Activated CD8-positive, alpha-beta memory T cell treated with anti-CD3 and anti-CD28 coated beads, Interleukin-2, amount 10 ng/mL, durations not matched to agents 7 days and 5 days (primary cell): Measurements from ENCODE around the gene RAD54L. TPM values are rescaled to one million over a fixed set of nuclear protein-coding genes. Genes with fewer than 3 reads are reported as not detected.

Experiments used
- ATAC-seq: fragments of 150-1000 bp; cut with Tn5 transposase; one replicate; pipeline ENCODE4 v1.10.0; 2021; ENCODE audit warnings: moderate library complexity
- CTCF ChIA-PET: fragments of 350-600 bp; sonication (Branson Sonifier 250); formaldehyde crosslinking; loops from one replicate; lab custom pipeline; 2021; ENCODE audit warnings: antibody characterized with exemption; lab: Charles Lee
- DNase-seq: peaks from one replicate; pipeline ENCODE4 v3.0.0-alpha.2; 2020
- H3K27ac Mint-ChIP-seq: one replicate; pipeline ENCODE4 v1.8.0; 2021; ENCODE audit warnings: mild to moderate bottlenecking, mixed read lengths
- H3K27me3 Mint-ChIP-seq: one replicate; pipeline ENCODE4 v1.8.0; 2021; ENCODE audit warnings: mixed read lengths
- H3K36me3 Mint-ChIP-seq: one replicate; pipeline ENCODE4 v1.8.0; 2021; ENCODE audit warnings: mild to moderate bottlenecking, mixed read lengths
- H3K4me1 Mint-ChIP-seq: one replicate; pipeline ENCODE4 v1.8.0; 2021; ENCODE audit warnings: mixed read lengths
- H3K4me3 Mint-ChIP-seq: one replicate; pipeline ENCODE4 v1.8.0; 2021; ENCODE audit warnings: mild to moderate bottlenecking, moderate library complexity, mixed read lengths
- H3K9me3 Mint-ChIP-seq: one replicate; pipeline ENCODE4 v1.8.0; 2022; ENCODE audit warnings: low read depth, mixed read lengths
- total RNA-seq, 2 experiments: library from RNA; stranded (reverse); gene quantifications; one replicate each; pipeline ENCODE4 v1.2.3, GENCODE V29; 2021

The RAD54L gene
- total RNA-seq, 2 experiments from 2014 or later = 57.2 to 85.3 TPM

- H3K4me1 Mint-ChIP-seq = peaks cover 28% of the 10 kb centered on the region
- peak overlapping the region; percentile 100 for H3K4me3 Mint-ChIP-seq
- no peaks in the 10 kb centered on the region for H3K27me3 Mint-ChIP-seq
- ATAC-seq (no peak), DNase-seq (no peak)
- CTCF ChIA-PET = interaction anchor here (0.7 to 1.3 kb wide), 4 partner anchors 9 to 54 kb away, joined by 3 read pairs; no protein-coding TSS in a partner anchor
- no peaks in the 10 kb centered on the region for H3K9me3 Mint-ChIP-seq
- H3K27ac Mint-ChIP-seq = peak overlapping the region; percentile 98
- H3K36me3 Mint-ChIP-seq = peaks cover 28% of the 10 kb centered on the region
Observed at GRCh38 chr1:46300673-46301405, 53.3 kb downstream of the RAD54L start.

- no peak for DNase-seq
- no peaks in the 10 kb centered on the region for H3K9me3 Mint-ChIP-seq
Observed at GRCh38 chr1:46301406-46301807, 53.8 kb downstream of the RAD54L start.

GRCh38 chr1:46301808-46302640, 54.5 kb downstream of the RAD54L start:
- ATAC-seq = peak; percentile 48
- Mint-ChIP-seq H3K4me1 (peaks cover 40% of the 10 kb centered on the region), H3K36me3 (peaks cover 20% of the 10 kb centered on the region), H3K4me3 (peak overlapping the region; percentile 100), H3K27ac (peak overlapping the region; percentile 98), H3K9me3 (no peaks in the 10 kb centered on the region), H3K27me3 (no peaks in the 10 kb centered on the region)
- CTCF ChIA-PET = interaction anchor here (1.1 to 2.6 kb wide), 3 partner anchors 38 to 55 kb away, joined by 3 to 26 read pairs (median 3); partner anchors contain the start of gene NSUN4
- DNase-seq = peak; percentile 67

More at GRCh38 chr1:46301406-46301807, 53.8 kb downstream of the RAD54L start:
- CTCF ChIA-PET = interaction anchor here (1.1 to 1.3 kb wide), 2 partner anchors 39 to 54 kb away, joined by 3 read pairs; no protein-coding TSS in a partner anchor
- Mint-ChIP-seq H3K27me3 (no peaks in the 10 kb centered on the region), H3K4me1 (peaks cover 34% of the 10 kb centered on the region), H3K36me3 (peaks cover 26% of the 10 kb centered on the region), H3K27ac (peak overlapping the region; percentile 98), H3K4me3 (peak overlapping the region; percentile 100)
- no peak for ATAC-seq

- H3K27me3 Mint-ChIP-seq = no peaks in the 10 kb centered on the region
Observed at GRCh38 chr1:46302641-46303037, 55.1 kb downstream of the RAD54L start.

GRCh38 chr1:46303038-46303871, 55.7 kb downstream of the RAD54L start, which contains the start of the genes LRRC41 and UQCRH:
Gene LRRC41, minus strand, starts transcription at chr1:46303616. Its CDS starts 294 bp downstream, at chr1:46303322.
Gene UQCRH, plus strand, starts transcription at chr1:46303698. Its CDS starts 69 bp downstream, at chr1:46303767.
- ATAC-seq (peak; percentile 82), DNase-seq (peak; percentile 95)
- Mint-ChIP-seq H3K36me3 (peaks cover 11% of the 10 kb centered on the region), H3K4me1 (peaks cover 51% of the 10 kb centered on the region), H3K9me3 (no peaks in the 10 kb centered on the region), H3K4me3 (peak within 1 kb of the TSS; percentile 100), H3K27ac (peak within 1 kb of the TSS; percentile 98), H3K27me3 (no peaks in the 10 kb centered on the region)
- CTCF ChIA-PET = interaction anchor here (0.6 to 2.6 kb wide), 6 partner anchors 38 to 104 kb away, joined by 3 to 26 read pairs (median 3); partner anchors contain the start of genes NSUN4 and RAD54L

More at GRCh38 chr1:46302641-46303037, 55.1 kb downstream of the RAD54L start:
- Mint-ChIP-seq H3K36me3 (peaks cover 16% of the 10 kb centered on the region), H3K27ac (peak overlapping the region; percentile 98), H3K9me3 (no peaks in the 10 kb centered on the region), H3K4me1 (peaks cover 45% of the 10 kb centered on the region), H3K4me3 (peak overlapping the region; percentile 100)
- CTCF ChIA-PET = interaction anchor here (0.7 to 2.6 kb wide), 4 partner anchors 38 to 104 kb away, joined by 3 to 26 read pairs (median 8); partner anchors contain the start of gene NSUN4
- DNase-seq = no peak
- peak; percentile 24 for ATAC-seq

- CTCF ChIA-PET = interaction anchor here (0.6 to 2.6 kb wide), 5 partner anchors 37 to 59 kb away, joined by 3 to 26 read pairs (median 3); partner anchors contain the start of genes NSUN4 and RAD54L
- H3K27ac Mint-ChIP-seq = peak overlapping the region; percentile 98
- H3K36me3 Mint-ChIP-seq = peaks cover 11% of the 10 kb centered on the region
- H3K27me3 Mint-ChIP-seq = no peaks in the 10 kb centered on the region
- DNase-seq = no peak
- peak overlapping the region; percentile 100 for H3K4me3 Mint-ChIP-seq
- ATAC-seq = no peak
- no peaks in the 10 kb centered on the region for H3K9me3 Mint-ChIP-seq
- peaks cover 53% of the 10 kb centered on the region for H3K4me1 Mint-ChIP-seq
Observed at GRCh38 chr1:46303872-46304326, 56.3 kb downstream of the RAD54L start.

GRCh38 chr1:46306159-46306530, 58.6 kb downstream of the RAD54L start:
- Mint-ChIP-seq H3K4me1 (peaks cover 43% of the 10 kb centered on the region), H3K4me3 (peak overlapping the region; percentile 28), H3K9me3 (no peaks in the 10 kb centered on the region), H3K27ac (peak overlapping the region; percentile 18), H3K27me3 (no peaks in the 10 kb centered on the region), H3K36me3 (peaks cover 24% of the 10 kb centered on the region)
- DNase-seq (no peak), ATAC-seq (no peak)
- CTCF ChIA-PET = interaction anchor here (1.7 kb wide), 1 partner anchor 9 kb away, joined by 3 read pairs; no protein-coding TSS in a partner anchor

GRCh38 chr1:46309401-46310159, 62.0 kb downstream of the RAD54L start:
- no peak overlapping the region for H3K4me3 Mint-ChIP-seq
- no peaks in the 10 kb centered on the region for H3K27me3 Mint-ChIP-seq
- H3K36me3 Mint-ChIP-seq = peaks cover 38% of the 10 kb centered on the region
- H3K27ac Mint-ChIP-seq = no peak overlapping the region
- CTCF ChIA-PET = interaction anchor here (1.4 to 3.0 kb wide), 2 partner anchors 32 to 39 kb away, joined by 4 to 12 read pairs; no protein-coding TSS in a partner anchor
- DNase-seq = no peak
- no peak for ATAC-seq
- H3K4me1 Mint-ChIP-seq = peaks cover 34% of the 10 kb centered on the region
- no peaks in the 10 kb centered on the region for H3K9me3 Mint-ChIP-seq

- ATAC-seq = no peak
- Mint-ChIP-seq H3K4me1 (peaks cover 28% of the 10 kb centered on the region), H3K36me3 (peaks cover 40% of the 10 kb centered on the region), H3K4me3 (no peak overlapping the region), H3K27ac (no peak overlapping the region), H3K9me3 (no peaks in the 10 kb centered on the region), H3K27me3 (no peaks in the 10 kb centered on the region)
- CTCF ChIA-PET = interaction anchor here (3.0 kb wide), 1 partner anchor 38 kb away, joined by 12 read pairs; no protein-coding TSS in a partner anchor
- DNase-seq = no peak
Observed at GRCh38 chr1:46310321-46310720, 62.8 kb downstream of the RAD54L start.

GRCh38 chr1:46315669-46316403, 68.3 kb downstream of the RAD54L start:
- H3K27me3 Mint-ChIP-seq = no peaks in the 10 kb centered on the region
- CTCF ChIA-PET = no interaction called here
- H3K9me3 Mint-ChIP-seq = no peaks in the 10 kb centered on the region
- ATAC-seq (no peak), DNase-seq (no peak)
- H3K27ac Mint-ChIP-seq = no peak overlapping the region
- H3K4me1 Mint-ChIP-seq = peaks cover 2% of the 10 kb centered on the region
- H3K36me3 Mint-ChIP-seq = peaks cover 32% of the 10 kb centered on the region
- H3K4me3 Mint-ChIP-seq = no peak overlapping the region

- no peak for DNase-seq
- CTCF ChIA-PET = interaction anchor here (0.9 to 1.5 kb wide), 2 partner anchors 23 to 30 kb away, joined by 3 to 7 read pairs; partner anchors contain the start of gene NSUN4
- no peak overlapping the region for H3K4me3 Mint-ChIP-seq
- peaks cover 2% of the 10 kb centered on the region for H3K4me1 Mint-ChIP-seq
- no peak overlapping the region for H3K27ac Mint-ChIP-seq
- no peaks in the 10 kb centered on the region for H3K9me3 Mint-ChIP-seq
- no peak for ATAC-seq
- no peaks in the 10 kb centered on the region for H3K27me3 Mint-ChIP-seq
- peaks cover 21% of the 10 kb centered on the region for H3K36me3 Mint-ChIP-seq
Observed at GRCh38 chr1:46317323-46317722, 69.8 kb downstream of the RAD54L start.
